GM06990 (cell line): ENCODE measurements around the gene PPP1R9A.

Source experiments
- DNase-seq: peaks from one replicate; pipeline ENCODE4 v3.0.0-alpha.2; 2011; ENCODE audit not compliant: insufficient read length; ENCODE audit errors: extremely low read depth
- H3K27me3 ChIP-seq: replicated peaks from 2 replicates; pipeline ENCODE4 v1.6.0; 2011; ENCODE audit warnings: low read length; ENCODE audit not compliant: control insufficient read depth, insufficient read depth
- H3K36me3 ChIP-seq: 2 replicates; pipeline ENCODE4 v1.5.1; 2011; ENCODE audit warnings: low read length; ENCODE audit not compliant: control insufficient read depth, insufficient read depth
- H3K4me3 ChIP-seq: replicated peaks from 2 replicates; pipeline ENCODE4 v1.5.1; 2011; ENCODE audit warnings: low read depth, mild to moderate bottlenecking, control low read depth, low read length
- TF ChIP-seq, protein P1 (sequence below): IDR thresholded peaks from 2 replicates; pipeline ENCODE4 v1.5.1; 2011; ENCODE audit warnings: low read length, control low read depth, mild to moderate bottlenecking, inconsistent platforms; ENCODE audit not compliant: insufficient read depth, poor library complexity, severe bottlenecking

The PPP1R9A gene

DNA sequence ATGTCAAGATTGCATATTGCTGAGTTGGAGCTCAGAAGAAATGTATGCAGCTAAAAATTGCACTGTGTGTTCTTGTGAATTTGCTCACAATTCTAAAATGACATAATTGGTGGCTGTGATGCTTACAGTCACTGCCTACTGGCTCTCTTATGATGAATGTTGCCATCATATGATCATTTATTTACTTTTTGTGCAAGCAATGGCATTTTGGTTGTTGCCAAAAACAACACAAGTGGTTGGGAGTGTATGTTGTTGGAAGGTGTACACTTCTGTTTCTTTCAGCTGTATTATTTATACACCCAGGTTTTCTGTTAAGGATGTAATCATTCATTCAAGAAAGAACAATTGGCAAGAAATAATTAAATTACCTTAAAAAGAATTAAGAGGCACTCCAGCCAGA lies 388.0 kb downstream of the PPP1R9A start:
- TF ChIP-seq, protein P1, sequence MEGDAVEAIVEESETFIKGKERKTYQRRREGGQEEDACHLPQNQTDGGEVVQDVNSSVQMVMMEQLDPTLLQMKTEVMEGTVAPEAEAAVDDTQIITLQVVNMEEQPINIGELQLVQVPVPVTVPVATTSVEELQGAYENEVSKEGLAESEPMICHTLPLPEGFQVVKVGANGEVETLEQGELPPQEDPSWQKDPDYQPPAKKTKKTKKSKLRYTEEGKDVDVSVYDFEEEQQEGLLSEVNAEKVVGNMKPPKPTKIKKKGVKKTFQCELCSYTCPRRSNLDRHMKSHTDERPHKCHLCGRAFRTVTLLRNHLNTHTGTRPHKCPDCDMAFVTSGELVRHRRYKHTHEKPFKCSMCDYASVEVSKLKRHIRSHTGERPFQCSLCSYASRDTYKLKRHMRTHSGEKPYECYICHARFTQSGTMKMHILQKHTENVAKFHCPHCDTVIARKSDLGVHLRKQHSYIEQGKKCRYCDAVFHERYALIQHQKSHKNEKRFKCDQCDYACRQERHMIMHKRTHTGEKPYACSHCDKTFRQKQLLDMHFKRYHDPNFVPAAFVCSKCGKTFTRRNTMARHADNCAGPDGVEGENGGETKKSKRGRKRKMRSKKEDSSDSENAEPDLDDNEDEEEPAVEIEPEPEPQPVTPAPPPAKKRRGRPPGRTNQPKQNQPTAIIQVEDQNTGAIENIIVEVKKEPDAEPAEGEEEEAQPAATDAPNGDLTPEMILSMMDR = no peak
- no peaks in the 10 kb centered on the region for H3K36me3 ChIP-seq
- no peak for DNase-seq
- no peaks in the 10 kb centered on the region for H3K27me3 ChIP-seq
- H3K4me3 ChIP-seq = no peak overlapping the region

DNA sequence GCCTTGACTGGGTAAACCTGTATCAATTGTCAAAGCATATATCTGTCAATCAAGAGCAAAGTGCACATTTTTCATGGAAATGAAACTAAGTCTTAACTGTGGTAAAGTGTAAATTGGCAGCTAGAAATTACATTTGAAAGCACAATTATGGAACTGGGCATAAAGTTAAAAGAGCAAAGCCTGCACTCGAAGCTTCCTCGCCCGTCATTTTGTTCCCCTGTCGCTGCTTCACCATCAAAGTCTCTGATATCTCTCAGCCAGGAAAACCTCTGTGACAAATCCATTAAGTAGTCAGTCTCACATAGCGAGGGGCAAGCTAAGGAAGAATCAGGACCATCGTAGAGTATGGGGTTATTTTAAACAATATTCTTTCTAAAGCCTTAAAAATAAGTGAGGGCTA lies 389.1 kb downstream of the PPP1R9A start:
- DNase-seq = no peak
- Histone ChIP-seq H3K36me3 (no peaks in the 10 kb centered on the region), H3K27me3 (no peaks in the 10 kb centered on the region), H3K4me3 (no peak overlapping the region)
- TF ChIP-seq, protein P1 = no peak

DNA sequence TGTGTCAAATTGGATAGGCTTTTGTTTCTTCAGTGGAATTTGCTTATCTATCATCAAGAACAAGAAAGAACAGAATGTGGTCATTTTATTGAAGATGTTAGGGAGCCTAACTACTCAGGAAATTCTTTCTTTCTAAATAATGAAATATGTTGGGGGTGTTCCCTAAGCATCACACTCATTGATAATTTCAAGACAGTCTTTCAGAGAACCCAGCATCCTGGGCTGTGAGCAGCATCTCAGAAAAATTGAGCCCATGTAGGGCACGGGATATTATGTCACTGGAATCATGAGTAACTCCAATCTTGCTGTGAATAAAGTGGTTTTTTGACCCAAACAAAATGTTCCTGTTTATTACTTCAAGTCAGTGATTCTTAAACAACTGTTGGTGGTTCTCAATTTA lies 389.6 kb downstream of the PPP1R9A start:
- H3K36me3 ChIP-seq = no peaks in the 10 kb centered on the region
- TF ChIP-seq, protein P1 = no peak
- H3K27me3 ChIP-seq = no peaks in the 10 kb centered on the region
- DNase-seq = no peak
- H3K4me3 ChIP-seq = no peak overlapping the region

DNA sequence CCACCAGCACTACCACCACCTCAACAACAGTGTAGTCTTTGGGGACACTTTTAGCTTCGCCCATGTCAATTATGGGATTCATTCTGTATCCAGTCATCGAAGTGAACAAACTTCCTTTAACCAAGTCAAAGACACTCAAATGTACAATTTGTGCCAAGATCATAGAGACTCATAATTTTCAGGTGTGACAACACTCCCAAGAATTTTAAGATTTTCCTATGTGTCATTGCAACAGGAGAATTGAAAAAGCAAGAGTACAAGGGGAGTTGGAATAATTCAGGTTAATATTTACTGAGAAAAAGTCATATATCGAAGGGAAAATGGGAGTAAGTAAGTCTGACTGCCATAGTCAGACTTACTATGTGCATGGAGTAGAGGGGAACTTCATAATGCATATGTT lies 390.7 kb downstream of the PPP1R9A start:
- Histone ChIP-seq H3K36me3 (no peaks in the 10 kb centered on the region), H3K27me3 (no peaks in the 10 kb centered on the region), H3K4me3 (no peak overlapping the region)
- no peak for DNase-seq
- TF ChIP-seq, protein P1 = no peak

DNA sequence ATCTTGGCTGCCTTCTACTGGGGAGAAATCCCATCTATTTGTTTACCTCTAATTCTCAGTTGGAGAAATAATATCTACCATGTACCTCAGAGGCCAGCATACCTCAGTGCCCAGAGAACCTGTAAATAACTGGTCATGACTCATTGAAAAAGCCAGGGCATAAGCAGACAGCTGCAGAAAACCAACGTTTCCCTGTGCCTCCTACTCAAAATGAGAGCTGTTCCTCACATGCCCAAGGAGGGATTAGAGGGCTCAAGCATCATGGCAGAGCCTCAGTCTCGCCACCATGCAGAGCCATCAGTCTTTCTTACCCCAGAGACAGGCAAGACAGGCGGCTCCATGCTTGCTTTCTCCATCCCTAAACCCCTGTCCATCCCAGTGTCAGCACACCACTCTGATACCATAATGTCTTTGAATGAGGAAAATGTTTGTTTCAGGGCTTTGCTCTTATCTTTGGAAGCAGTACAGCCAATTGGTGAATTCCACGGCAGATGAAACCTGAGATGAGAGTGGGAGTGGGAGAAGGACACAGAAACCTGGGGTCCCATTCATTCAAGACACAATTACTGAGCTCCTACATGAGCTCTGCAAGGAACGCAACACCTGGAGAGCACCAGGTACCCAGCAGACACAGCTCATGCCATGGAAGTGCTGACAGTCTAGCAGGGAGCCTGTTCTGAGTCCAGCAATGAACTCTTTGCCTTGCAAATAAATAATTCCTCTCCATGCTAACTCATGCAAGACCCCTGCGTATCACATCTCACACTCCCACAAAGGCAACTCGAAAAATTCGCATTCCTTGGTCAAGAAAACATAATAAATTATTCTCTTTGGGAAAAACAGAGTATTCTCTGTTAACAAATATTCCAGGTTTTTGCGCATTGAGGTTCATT lies 395.9 kb downstream of the PPP1R9A start:
- Histone ChIP-seq H3K27me3 (no peaks in the 10 kb centered on the region; the same call in 1 of the 2 replicates), H3K36me3 (no peaks in the 10 kb centered on the region), H3K4me3 (no peak overlapping the region)
- TF ChIP-seq, protein P1 = no peak
- no peak for DNase-seq

DNA sequence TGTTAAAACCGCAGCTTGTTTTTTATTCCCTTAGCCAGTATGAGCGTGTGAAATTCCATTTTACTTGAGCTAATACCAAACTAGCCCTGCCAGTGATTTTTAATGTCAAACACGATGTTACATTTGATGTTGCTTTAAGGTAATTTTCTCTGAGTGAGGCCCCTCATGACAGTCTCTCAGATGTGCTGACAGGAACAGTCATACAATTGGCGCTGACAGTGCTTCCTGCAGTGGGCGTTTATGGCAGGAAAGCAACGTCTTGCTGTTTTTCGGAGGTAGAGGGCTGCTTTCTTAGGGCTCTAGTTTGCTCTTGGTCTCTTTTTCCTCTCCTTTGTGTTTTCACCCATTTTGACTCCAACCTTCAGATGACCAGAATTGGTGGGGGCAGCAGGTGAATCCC lies 397.6 kb downstream of the PPP1R9A start:
- no peaks in the 10 kb centered on the region; the same call in 1 of the 2 replicates for H3K27me3 ChIP-seq
- no peaks in the 10 kb centered on the region for H3K36me3 ChIP-seq
- TF ChIP-seq, protein P1 = no peak
- no peak overlapping the region for H3K4me3 ChIP-seq
- no peak for DNase-seq
